GM10248 (cell line): Measurements from ENCODE around the gene PHLPP1.

Source experiments
- CTCF ChIA-PET: fragments of 300-600 bp; sonication (Branson Sonifier 250); formaldehyde crosslinking; extraction: SDS; loops from one replicate; lab custom pipeline; 2021; ENCODE audit warnings: antibody characterized with exemption; lab: Yijun Ruan, JAX
- POLR2A ChIA-PET: fragments of 350-650 bp; sonication (Branson Sonifier 250); formaldehyde crosslinking; extraction: SDS; loops from one replicate; lab custom pipeline; 2020; ENCODE audit warnings: antibody characterized with exemption; lab: Yijun Ruan, JAX
- DNase-seq: peaks from one replicate; pipeline ENCODE4 v3.0.0; 2012; ENCODE audit errors: extremely low spot score
- CTCF ChIP-seq: IDR thresholded peaks from 2 replicates; pipeline ENCODE4 v1.5.1; 2012; ENCODE audit warnings: mild to moderate bottlenecking, low read depth; ENCODE audit errors: extremely low read depth, missing control alignments, control extremely low read depth

The PHLPP1 gene

GRCh38 chr18:62792016-62792415 lies 76.7 kb downstream of the PHLPP1 start:
- no peak for DNase-seq
- ChIA-PET POLR2A (no interaction called here), CTCF (interaction anchor here (1.5 kb wide), 1 partner anchor 11 kb away, joined by 5 read pairs; no protein-coding TSS in a partner anchor)
- TF ChIP-seq CTCF: no peak

GRCh38 chr18:62795813-62796212 lies 80.5 kb downstream of the PHLPP1 start:
- POLR2A ChIA-PET: interaction anchor here (0.7 kb wide), 1 partner anchor 203 kb away, joined by 5 read pairs; no protein-coding TSS in a partner anchor
- no peak for DNase-seq
- CTCF ChIA-PET: interaction anchor here (1.0 kb wide), 1 partner anchor 15 kb away, joined by 3 read pairs; no protein-coding TSS in a partner anchor
- TF ChIP-seq CTCF: no peak

GRCh38 chr18:62796216-62796621 lies 80.9 kb downstream of the PHLPP1 start:
- ChIA-PET POLR2A (interaction anchor here (0.6 kb wide), 1 partner anchor 144 kb away, joined by 9 read pairs; no protein-coding TSS in a partner anchor), CTCF (interaction anchor here (1.0 kb wide), 1 partner anchor 15 kb away, joined by 3 read pairs; no protein-coding TSS in a partner anchor)
- TF ChIP-seq CTCF: no peak
- no peak for DNase-seq

- no peak for DNase-seq
- CTCF ChIA-PET: no interaction called here
- TF ChIP-seq CTCF: no peak
- POLR2A ChIA-PET: no interaction called here
These were observed 82.0 kb downstream of the PHLPP1 start for GRCh38 chr18:62797329-62797728.

- no peak for TF ChIP-seq CTCF
- no peak for DNase-seq
- ChIA-PET POLR2A (no interaction called here), CTCF (interaction anchor here (1.2 to 2.4 kb wide), 3 partner anchors 10 to 80 kb away, joined by 3 to 10 read pairs (median 3); no protein-coding TSS in a partner anchor)
These were observed 84.6 kb downstream of the PHLPP1 start for GRCh38 chr18:62799977-62800376.

- TF ChIP-seq CTCF: peak; percentile 12
- ChIA-PET CTCF (interaction anchor here (1.1 to 1.6 kb wide), 3 partner anchors 9 to 15 kb away, joined by 3 to 5 read pairs (median 3); no protein-coding TSS in a partner anchor), POLR2A (no interaction called here)
- no peak for DNase-seq
These were observed 87.2 kb downstream of the PHLPP1 start for GRCh38 chr18:62802523-62802922.
